H9 (cell line): ENCODE results near the gene TTN. TPM values are rescaled to one million over a fixed set of nuclear protein-coding genes. Genes with fewer than 3 reads are reported as not detected.
A peak's percentile ranks its signal among the peaks of the same experiment; 100 is the strongest.

Source experiments
- DNase-seq: peaks from one replicate; pipeline ENCODE4 v3.0.0-alpha.2; 2017
- H2AFZ ChIP-seq: one replicate; pipeline ENCODE4 v1.6.1; 2013; ENCODE audit warnings: mild to moderate bottlenecking, low read length, control low read depth, moderate library complexity
- H2AK5ac ChIP-seq: 2 replicates; pipeline ENCODE4 v1.6.1; 2013; ENCODE audit warnings: low read length, control low read depth, mixed read lengths; ENCODE audit not compliant: insufficient read length
- H2BK120ac ChIP-seq: one replicate; pipeline ENCODE4 v1.6.1; 2013; ENCODE audit warnings: low read depth, mild to moderate bottlenecking, low read length, control low read depth, inconsistent platforms; ENCODE audit not compliant: poor library complexity, severe bottlenecking
- H2BK12ac ChIP-seq: 2 replicates; pipeline ENCODE4 v1.6.1; 2013; ENCODE audit warnings: low read length, control low read depth, mixed read lengths, low read depth; ENCODE audit not compliant: insufficient read length
- H2BK15ac ChIP-seq: 2 replicates; pipeline ENCODE4 v1.6.1; 2013; ENCODE audit warnings: low read depth, low read length, control low read depth
- H2BK20ac ChIP-seq: one replicate; pipeline ENCODE4 v1.6.1; 2013; ENCODE audit warnings: low read depth, mild to moderate bottlenecking, low read length, control low read depth, inconsistent platforms; ENCODE audit not compliant: poor library complexity, severe bottlenecking
- H2BK5ac ChIP-seq: 2 replicates; pipeline ENCODE4 v1.6.1; 2013; ENCODE audit warnings: low read length, control low read depth, mixed read lengths; ENCODE audit not compliant: insufficient read length
- H3K14ac ChIP-seq: 2 replicates; pipeline ENCODE4 v1.6.1; 2013; ENCODE audit warnings: low read length, control low read depth; ENCODE audit not compliant: insufficient read depth
- H3K18ac ChIP-seq: 2 replicates; pipeline ENCODE4 v1.6.1; 2013; ENCODE audit warnings: low read depth, mild to moderate bottlenecking, mixed read lengths, low read length, control low read depth; ENCODE audit not compliant: insufficient read length
- H3K23ac ChIP-seq: 2 replicates; pipeline ENCODE4 v1.6.1; 2013; ENCODE audit warnings: low read length, control low read depth, mixed read lengths, low read depth; ENCODE audit not compliant: insufficient read length
- H3K23me2 ChIP-seq: 2 replicates; pipeline ENCODE4 v1.6.1; 2013; ENCODE audit warnings: low read depth, mild to moderate bottlenecking, mixed read lengths, low read length, control low read depth; ENCODE audit not compliant: insufficient read length, poor library complexity, severe bottlenecking
- H3K27ac ChIP-seq: 2 replicates; pipeline ENCODE4 v1.5.1; 2013; ENCODE audit warnings: low read length, control low read depth, mixed read lengths, low read depth; ENCODE audit not compliant: insufficient read length
- H3K27me3 ChIP-seq: 2 replicates; pipeline ENCODE4 v1.6.1; 2013; ENCODE audit warnings: low read length, control low read depth, inconsistent platforms; ENCODE audit not compliant: insufficient read depth
- H3K4ac ChIP-seq: 2 replicates; pipeline ENCODE4 v1.6.1; 2013; ENCODE audit warnings: low read depth, mild to moderate bottlenecking, control low read depth, inconsistent platforms, low read length, moderate library complexity
- H3K4me1 ChIP-seq: 2 replicates; pipeline ENCODE4 v1.6.1; 2013; ENCODE audit warnings: low read length, control low read depth, inconsistent platforms; ENCODE audit not compliant: insufficient read depth
- H3K4me2 ChIP-seq: 2 replicates; pipeline ENCODE4 v1.6.1; 2013; ENCODE audit warnings: low read length, control low read depth, mixed read lengths; ENCODE audit not compliant: insufficient read length, insufficient read depth
- H3K56ac ChIP-seq: 2 replicates; pipeline ENCODE4 v1.6.1; 2013; ENCODE audit warnings: low read depth, mild to moderate bottlenecking, mixed read lengths, low read length, control low read depth; ENCODE audit not compliant: insufficient read length
- H3K79me1 ChIP-seq: 2 replicates; pipeline ENCODE4 v1.6.1; 2013; ENCODE audit warnings: low read depth, mild to moderate bottlenecking, moderate library complexity, low read length, control low read depth, inconsistent platforms; ENCODE audit not compliant: insufficient read depth, poor library complexity, severe bottlenecking
- H3K79me2 ChIP-seq: 2 replicates; pipeline ENCODE4 v1.6.1; 2013; ENCODE audit warnings: low read length, control low read depth, inconsistent platforms; ENCODE audit not compliant: insufficient read depth
- H3K9ac ChIP-seq: 2 replicates; pipeline ENCODE4 v1.6.1; 2013; ENCODE audit warnings: low read length, control low read depth, mixed read lengths; ENCODE audit not compliant: insufficient read length; ENCODE audit errors: extremely low read depth
- H3K9me3 ChIP-seq: one replicate; pipeline ENCODE4 v1.6.1; 2013; ENCODE audit warnings: low read depth, low read length, inconsistent platforms; ENCODE audit not compliant: control insufficient read depth
- H3T11ph ChIP-seq: one replicate; pipeline ENCODE4 v1.6.1; 2013; ENCODE audit warnings: mild to moderate bottlenecking, low read length, control low read depth, inconsistent platforms
- H4K20me1 ChIP-seq: one replicate; pipeline ENCODE4 v1.6.1; 2013; ENCODE audit not compliant: control insufficient read depth, insufficient read length, insufficient read depth
- H4K5ac ChIP-seq: 2 replicates; pipeline ENCODE4 v1.6.1; 2013; ENCODE audit warnings: low read depth, mild to moderate bottlenecking, mixed read lengths, low read length, control low read depth; ENCODE audit not compliant: insufficient read length
- H4K8ac ChIP-seq: replicated peaks from 2 replicates; pipeline ENCODE4 v1.6.1; 2013; ENCODE audit warnings: low read length, control low read depth, mixed read lengths, low read depth; ENCODE audit not compliant: insufficient read length
- H4K91ac ChIP-seq: 2 replicates; pipeline ENCODE4 v1.6.1; 2013; ENCODE audit warnings: low read depth, mild to moderate bottlenecking, moderate library complexity, mixed read lengths, low read length, control low read depth; ENCODE audit not compliant: insufficient read length
- H3K27ac Mint-ChIP-seq, 3 experiments: 2 replicates in 2 of 3; 3 replicates in 1 of 3; pipeline ENCODE4 v1.8.0; 2020 to 2021; ENCODE audit warnings: mixed read lengths in 3 of 3, mild to moderate bottlenecking in 1 of 3, moderate library complexity in 1 of 3
- H3K27me3 Mint-ChIP-seq: 2 replicates; pipeline ENCODE4 v1.8.0; 2021; ENCODE audit warnings: low read depth, mild to moderate bottlenecking, moderate library complexity, mixed read lengths
- H3K36me3 Mint-ChIP-seq, 3 experiments: 2 replicates in 2 of 3; 3 replicates in 1 of 3; pipeline ENCODE4 v1.8.0; 2020 to 2021; ENCODE audit warnings: low read depth in 3 of 3, mixed read lengths in 3 of 3; ENCODE audit not compliant: insufficient read depth in 1 of 3
- H3K4me1 Mint-ChIP-seq, 2 experiments: 2 replicates each; pipeline ENCODE4 v1.8.0; 2020; ENCODE audit warnings: mixed read lengths in 2 of 2
- H3K4me3 Mint-ChIP-seq, 2 experiments: 2 replicates in 1 of 2; 3 replicates in 1 of 2; pipeline ENCODE4 v1.8.0; 2020 to 2021; ENCODE audit warnings: mild to moderate bottlenecking in 2 of 2, mixed read lengths in 2 of 2, moderate library complexity in 1 of 2
- H3K9me3 Mint-ChIP-seq, 2 experiments: 2 replicates in 1 of 2; 3 replicates in 1 of 2; pipeline ENCODE4 v1.8.0; 2020; ENCODE audit warnings: mild to moderate bottlenecking in 2 of 2, mixed read lengths in 2 of 2, moderate library complexity in 1 of 2
- CTCF ChIP-seq: fragments of 200-600 bp; sonication (generic); conservative IDR thresholded peaks from 3 replicates; pipeline ENCODE4 v1.8.0; 2021; ENCODE audit warnings: antibody characterized with exemption, mild to moderate bottlenecking
- WGBS: extraction: QIAGEN DNeasy Blood & Tissue Kit; methylation state at CpG from one replicate; pipeline ENCODE4 v1.1.7; 2013; ENCODE audit warnings: missing lambda C conversion rate, low lambda C conversion rate, mixed read lengths; ENCODE audit not compliant: insufficient read length; ENCODE audit errors: extremely low coverage; 5-methylcytosine and 5-hydroxymethylcytosine counted together
- total RNA-seq: library from RNA; stranded (reverse); gene quantifications from 2 replicates; pipeline ENCODE4 v1.2.1, GENCODE V29; 2021

TTN gene
- total RNA-seq, 1 experiment from 2014 or later = 0.70 TPM

- Histone ChIP-seq H3K27ac (no peak overlapping the region), H2AK5ac (no peak overlapping the region), H4K20me1 (no peaks in the 10 kb centered on the region), H2BK12ac (no peak overlapping the region), H4K8ac (no peak overlapping the region), H3T11ph (no peak overlapping the region), H3K56ac (no peak overlapping the region), H2BK20ac (no peak overlapping the region), H4K91ac (no peak overlapping the region), H3K18ac (no peak overlapping the region), H3K14ac (no peak overlapping the region), H4K5ac (no peak overlapping the region), H2BK5ac (no peak overlapping the region), H3K9ac (no peak overlapping the region), H3K79me1 (no peaks in the 10 kb centered on the region), H3K4me2 (no peak overlapping the region), H2AFZ (no peak overlapping the region), H2BK120ac (no peak overlapping the region), H3K9me3 (no peaks in the 10 kb centered on the region), H3K27me3 (no peaks in the 10 kb centered on the region), H3K23ac (no peak overlapping the region), H3K23me2 (no peaks in the 10 kb centered on the region), H2BK15ac (no peak overlapping the region), H3K4me1 (no peaks in the 10 kb centered on the region), H3K79me2 (no peaks in the 10 kb centered on the region), H3K4ac (no peak overlapping the region)
- Mint-ChIP-seq H3K36me3 (no peaks in the 10 kb centered on the region), H3K9me3 (no peaks in the 10 kb centered on the region), H3K4me3 (no peak overlapping the region), H3K27ac (peak overlapping the region in 1 of 3 experiments; percentile 12; a peak in 3 of 7 replicates), H3K4me1 (peaks cover 36 to 37% of the 10 kb centered on the region in 2 experiments), H3K27me3 (no peaks in the 10 kb centered on the region)
- no peak for DNase-seq
- no peak for TF ChIP-seq CTCF
- WGBS = no CpG with 5 or more reads among the region's 1 CpG
Observed at GRCh38 chr2:178627401-178627800, 179.8 kb downstream of the TTN start.
